SKM-1 (cell line): ENCODE data around the gene SAMD5.

Experiments used
- DNase-seq: peaks from one replicate; lab custom pipeline; 2025; ENCODE audit not compliant: unreplicated experiment; lab: John Stamatoyannopoulos, UW

The SAMD5 gene

GRCh38 chr6:147508042-147508865, at the start of gene SAMD5:
Gene SAMD5, plus strand, starts transcription at chr6:147508690. Its CDS starts 239 bp downstream, at chr6:147508929.
- no peak for DNase-seq

- no peak for DNase-seq
Observed at GRCh38 chr6:147459780-147460179, 48.7 kb upstream of the SAMD5 start.

GRCh38 chr6:147463651-147464050, 44.8 kb upstream of the SAMD5 start:
- no peak for DNase-seq

DNA sequence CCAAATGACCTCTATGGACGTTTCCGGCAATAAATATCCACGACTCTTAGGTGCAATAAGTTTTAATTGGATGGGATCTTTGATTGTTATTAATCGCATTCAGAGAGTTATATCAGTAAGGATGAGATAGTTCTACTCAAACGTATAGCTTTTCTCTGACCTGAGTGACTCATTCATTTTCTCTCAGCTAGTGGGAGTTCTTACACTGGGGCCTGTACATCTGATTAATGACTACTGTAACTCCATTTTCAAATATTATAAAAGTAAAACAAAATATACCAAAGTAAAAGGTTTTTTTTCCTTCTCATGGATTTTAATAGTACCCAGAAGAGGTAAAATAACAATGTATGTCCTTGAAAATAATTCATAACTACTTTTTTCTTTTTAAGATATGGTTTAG, 41.1 kb upstream of the SAMD5 start:
- DNase-seq = no peak

- no peak for DNase-seq
Observed at GRCh38 chr6:147467886-147468285, 40.6 kb upstream of the SAMD5 start.

- DNase-seq = no peak
Observed at GRCh38 chr6:147468634-147469033, 39.9 kb upstream of the SAMD5 start.

DNA sequence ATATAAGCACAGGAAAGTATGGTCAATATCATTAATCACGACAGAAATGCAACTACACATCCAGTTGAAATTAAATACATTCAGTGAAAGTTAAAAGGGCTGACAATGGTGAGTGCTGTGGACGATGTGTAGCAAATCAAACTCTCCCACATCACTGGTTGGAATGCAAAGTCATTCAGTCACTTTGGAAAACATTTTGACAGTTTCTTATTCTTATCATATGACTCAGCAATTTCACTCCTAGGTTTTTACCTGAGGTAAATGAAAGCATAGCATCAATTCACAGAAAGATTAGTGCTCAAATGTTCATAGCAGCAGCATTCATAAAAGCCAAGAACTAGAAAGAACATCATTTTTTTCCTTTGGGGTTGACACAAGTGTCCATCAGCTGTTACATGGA, 28.6 kb upstream of the SAMD5 start:
- DNase-seq = no peak

GRCh38 chr6:147486683-147487082, 21.8 kb upstream of the SAMD5 start:
- DNase-seq = no peak

- DNase-seq = no peak
Observed at GRCh38 chr6:147497472-147497871, 11.0 kb upstream of the SAMD5 start.

GRCh38 chr6:147503587-147503986, 4.9 kb upstream of the SAMD5 start:
- DNase-seq = no peak

- no peak for DNase-seq
Observed at GRCh38 chr6:147504848-147505247, 3.6 kb upstream of the SAMD5 start.

DNA sequence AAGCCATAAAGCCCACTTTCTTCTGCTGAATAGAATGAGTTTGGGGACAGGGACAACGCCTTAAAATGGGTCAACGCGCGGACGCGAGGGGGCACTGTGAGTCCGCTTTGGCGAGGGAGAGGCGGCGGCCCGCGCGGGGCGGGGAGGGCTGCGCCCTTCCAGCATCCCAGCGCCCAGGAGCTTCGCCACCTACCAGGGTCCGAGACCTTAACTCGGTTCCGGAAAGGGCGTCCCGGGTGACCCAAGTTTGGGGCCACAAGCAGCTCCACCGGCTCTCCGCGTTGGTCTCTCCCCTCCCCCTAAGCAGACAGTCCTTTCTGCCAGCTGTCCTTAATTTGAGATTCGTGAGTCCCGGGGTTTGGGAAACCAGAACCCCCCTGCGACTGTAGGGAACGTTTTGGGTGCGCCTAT, 1.8 kb upstream of the SAMD5 start:
- DNase-seq = peak; percentile 6

GRCh38 chr6:147507162-147508041, 1.1 kb upstream of the SAMD5 start:
- DNase-seq = no peak

DNA sequence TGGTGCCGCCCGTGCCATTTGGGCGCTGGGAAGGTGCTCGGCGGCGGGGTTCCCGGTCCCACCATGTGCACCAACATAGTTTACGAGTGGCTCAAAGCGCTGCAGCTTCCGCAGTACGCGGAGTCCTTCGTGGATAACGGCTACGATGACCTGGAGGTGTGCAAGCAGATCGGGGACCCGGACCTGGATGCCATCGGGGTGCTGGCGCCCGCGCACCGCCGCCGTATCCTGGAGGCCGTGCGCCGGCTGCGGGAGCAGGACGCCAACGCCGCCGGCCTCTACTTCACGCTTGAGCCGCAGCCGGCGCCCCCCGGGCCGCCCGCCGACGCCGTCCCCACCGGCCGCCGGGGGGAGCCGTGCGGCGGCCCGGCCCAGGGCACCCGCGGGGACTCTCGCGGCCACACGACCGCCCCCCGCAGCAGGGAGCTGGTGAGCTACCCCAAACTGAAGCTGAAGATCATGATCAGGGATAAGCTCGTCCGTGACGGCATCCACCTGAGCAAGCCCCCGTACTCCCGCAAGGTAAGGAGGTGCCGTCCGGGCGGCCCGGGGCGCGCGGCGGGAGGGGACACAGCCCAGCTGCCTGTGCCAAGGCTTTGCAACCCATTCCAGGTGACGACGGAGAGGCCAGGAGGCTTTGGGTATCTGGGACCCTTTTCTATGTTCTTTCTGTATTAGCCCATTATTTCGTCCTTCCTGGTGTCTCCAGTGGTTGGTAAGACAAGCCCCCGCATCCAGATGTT, 547 bp downstream of the SAMD5 start:
- DNase-seq = no peak

- no peak for DNase-seq
Observed at GRCh38 chr6:147509891-147510290, 1.4 kb downstream of the SAMD5 start.

DNA sequence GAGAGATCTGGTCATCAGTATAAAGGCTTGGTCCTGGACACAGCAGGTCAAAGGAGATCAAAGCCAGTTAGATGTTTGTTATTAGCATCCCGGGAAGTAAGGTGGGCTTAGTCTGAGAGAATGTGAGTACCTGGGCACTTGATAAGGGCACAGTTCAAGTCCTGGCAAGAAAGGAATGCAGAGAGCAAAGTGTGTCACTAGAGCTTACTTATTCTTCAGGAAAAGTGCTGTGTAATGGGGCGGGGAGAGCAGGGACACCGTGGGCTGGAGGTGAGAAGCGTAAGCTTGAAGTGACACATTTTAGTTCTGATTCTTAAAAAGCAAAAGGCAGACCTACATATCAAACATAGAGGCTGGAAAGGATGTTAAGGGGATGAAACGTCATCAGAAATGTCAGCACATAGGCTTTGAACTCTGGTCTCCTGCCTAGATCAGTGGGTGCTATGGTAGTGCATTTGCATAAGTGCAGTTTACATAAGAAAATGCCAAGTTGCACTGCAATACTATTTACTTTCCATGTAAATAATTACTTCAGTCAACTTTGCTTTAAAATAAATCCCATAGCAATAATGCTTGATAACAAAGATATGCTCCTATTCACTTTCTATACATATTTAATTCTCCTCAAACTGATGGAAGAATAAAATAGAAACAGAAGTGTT, 2.6 kb downstream of the SAMD5 start:
- no peak for DNase-seq

DNA sequence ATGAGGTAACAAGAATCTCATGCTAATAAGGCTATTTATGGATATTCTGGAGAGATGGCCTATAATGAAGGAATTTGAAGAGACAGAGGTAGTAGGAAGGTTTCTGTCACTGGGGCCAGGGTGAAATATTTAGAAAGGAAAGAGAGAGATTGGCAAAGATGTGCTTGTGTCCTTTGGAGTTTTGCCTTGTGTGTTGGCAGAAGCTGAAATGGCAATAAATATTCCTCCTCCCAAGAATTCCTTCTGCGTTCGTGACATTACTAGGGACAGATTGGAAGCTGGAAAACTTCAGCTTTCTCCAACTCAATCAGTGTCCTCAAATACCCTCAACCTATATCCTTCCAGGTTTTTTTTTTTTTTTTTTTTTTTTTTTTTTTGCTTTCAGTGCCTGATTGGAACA, 6.3 kb downstream of the SAMD5 start:
- no peak for DNase-seq

DNA sequence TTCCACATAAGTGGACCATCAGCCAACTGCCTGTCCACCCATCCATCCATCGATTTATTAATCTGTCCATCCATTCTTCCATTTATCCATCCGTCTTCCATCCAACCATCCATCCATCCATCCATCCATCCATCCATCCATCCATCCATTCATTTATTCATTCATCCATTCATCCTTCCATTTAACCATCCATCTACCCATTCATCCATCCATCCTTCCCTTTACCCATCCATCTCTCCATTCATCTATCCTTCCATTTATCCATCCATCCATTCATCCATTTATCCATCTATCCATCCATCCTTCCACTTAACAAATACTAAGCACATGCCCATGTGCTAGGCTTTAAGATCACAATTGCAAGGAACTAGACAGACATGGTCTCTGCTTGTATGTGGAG, 6.8 kb downstream of the SAMD5 start:
- no peak for DNase-seq

- DNase-seq = no peak
Observed at GRCh38 chr6:147522597-147522996, 14.1 kb downstream of the SAMD5 start.

- no peak for DNase-seq
Observed at GRCh38 chr6:147525519-147526209, 17.2 kb downstream of the SAMD5 start.
